GM18867 (cell line): ENCODE results near the gene PLPP7.
"Not testable (repeated sequence)": the region's sequence is repeated elsewhere in the genome, so short reads cannot be mapped to it uniquely, and the experiment has no call there.

Experiments
- ATAC-seq: cut with Tn5 transposase; IDR thresholded peaks from one replicate; pipeline ENCODE4 v1.9.1; 2021; ENCODE audit warnings: mild to moderate bottlenecking, moderate library complexity; ENCODE audit not compliant: unreplicated experiment

The PLPP7 gene

GRCh38 chr9:131289301-131290035, at the start of gene PLPP7:
PLPP7 (plus strand) TSS chr9:131289723; CDS start chr9:131289998, 275 bp downstream.
- ATAC-seq: no peak

GRCh38 chr9:131240047-131240921, 49.2 kb upstream of the PLPP7 start:
- no peak for ATAC-seq

- ATAC-seq: not testable (repeated sequence)
Observed at GRCh38 chr9:131244331-131244730, 45.2 kb upstream of the PLPP7 start.

GRCh38 chr9:131246618-131247017, 42.9 kb upstream of the PLPP7 start:
- ATAC-seq: no peak

- no peak for ATAC-seq
Observed at GRCh38 chr9:131252120-131252519, 37.4 kb upstream of the PLPP7 start.

GRCh38 chr9:131253891-131254491, 35.5 kb upstream of the PLPP7 start:
- no peak for ATAC-seq

GRCh38 chr9:131254626-131255025, 34.9 kb upstream of the PLPP7 start:
- no peak for ATAC-seq

- no peak for ATAC-seq
Observed at GRCh38 chr9:131255676-131256197, 33.8 kb upstream of the PLPP7 start.

- no peak for ATAC-seq
Observed at GRCh38 chr9:131257266-131258025, 32.1 kb upstream of the PLPP7 start.

GRCh38 chr9:131258186-131258585, 31.3 kb upstream of the PLPP7 start:
- no peak for ATAC-seq

GRCh38 chr9:131258698-131259431, 30.7 kb upstream of the PLPP7 start:
- no peak for ATAC-seq

- ATAC-seq: no peak
Observed at GRCh38 chr9:131259432-131259898, 30.1 kb upstream of the PLPP7 start.

GRCh38 chr9:131259916-131260597, 29.5 kb upstream of the PLPP7 start:
- ATAC-seq: no peak

GRCh38 chr9:131260751-131261452, 28.6 kb upstream of the PLPP7 start:
- no peak for ATAC-seq

- ATAC-seq: peak; percentile 49
Observed at GRCh38 chr9:131262327-131263032, 27.0 kb upstream of the PLPP7 start.

- not testable (repeated sequence) for ATAC-seq
Observed at GRCh38 chr9:131263033-131263343, 26.5 kb upstream of the PLPP7 start.

GRCh38 chr9:131263701-131264100, 25.8 kb upstream of the PLPP7 start:
- ATAC-seq: no peak

- no peak for ATAC-seq
Observed at GRCh38 chr9:131264231-131264630, 25.3 kb upstream of the PLPP7 start.
